K562 (cell line): ENCODE measurements around the gene INTS2. TPM values are rescaled to one million over a fixed set of nuclear protein-coding genes. Genes with fewer than 3 reads are reported as not detected.

ENCODE experiments used
- ARID2 ChIP-seq: fragments of 450-650 bp; IDR thresholded peaks from 2 replicates; pipeline ENCODE4 v1.6.1; 2017; ENCODE audit warnings: antibody characterized with exemption, mild to moderate bottlenecking
- BACH1 ChIP-seq: fragments of 200-800 bp; sonication (Bioruptor generic); IDR thresholded peaks from 2 replicates; pipeline ENCODE4 v1.6.1; 2016; ENCODE audit warnings: missing genetic modification characterization, missing compliant biosample characterization
- CEBPZ ChIP-seq: fragments of 150-350 bp; IDR thresholded peaks from 2 replicates; pipeline ENCODE4 v1.6.1; 2014; ENCODE audit warnings: low read depth, mild to moderate bottlenecking, low read length, borderline replicate concordance
- CHD4 ChIP-seq: fragments of 200-600 bp; sonication (generic); IDR thresholded peaks from 3 replicates; pipeline ENCODE4 v1.6.1; 2012; ENCODE audit warnings: low read depth, mild to moderate bottlenecking, mixed read lengths, low read length, inconsistent platforms; ENCODE audit not compliant: insufficient read depth, insufficient replicate concordance, poor library complexity, severe bottlenecking
- DMBX1 ChIP-seq: fragments of 250-450 bp; sonication (Bioruptor Pico); IDR thresholded peaks from 2 replicates; pipeline ENCODE4 v1.8.0; 2022; ENCODE audit warnings: inconsistent platforms, mild to moderate bottlenecking, moderate library complexity, borderline replicate concordance
- ELF1 ChIP-seq: fragments of 200-800 bp; sonication (Bioruptor generic); IDR thresholded peaks from 2 replicates; pipeline ENCODE4 v1.6.1; 2016; ENCODE audit warnings: missing genetic modification characterization, missing compliant biosample characterization
- HDGF ChIP-seq: fragments of 450-650 bp; IDR thresholded peaks from 2 replicates; pipeline ENCODE4 v1.6.1; 2016
- JUND ChIP-seq, 2 experiments: IDR thresholded peaks; 2 replicates in 1 of 2; 3 replicates in 1 of 2; pipeline ENCODE4 v1.6.1; 2011; ENCODE audit warnings: borderline replicate concordance in 2 of 2, low read depth in 2 of 2, low read length in 2 of 2, improper control_type of control experiment in 1 of 2, missing biosample characterization in 1 of 2, missing genetic modification characterization in 1 of 2, missing genetic modification reagents in 1 of 2
- MCM3 ChIP-seq: fragments of 450-650 bp; IDR thresholded peaks from 2 replicates; pipeline ENCODE4 v1.6.1; 2016
- NONO ChIP-seq, 2 experiments: fragments of 200-400 bp in 1 of 2; fragments of 450-650 bp in 1 of 2; formaldehyde crosslinking in 1 of 2; IDR thresholded peaks; 2 replicates each; pipeline ENCODE4 v1.6.1; 2017; ENCODE audit warnings: low read depth in 2 of 2, mild to moderate bottlenecking in 2 of 2, moderate library complexity in 2 of 2, low read length in 1 of 2
- PHB2 ChIP-seq: fragments of 450-650 bp; IDR thresholded peaks from 2 replicates; pipeline ENCODE4 v1.6.1; 2017; ENCODE audit warnings: low read depth
- RBM39 ChIP-seq: fragments of 200-400 bp; formaldehyde crosslinking; optimal IDR thresholded peaks from 2 replicates; pipeline ENCODE3; 2018; ENCODE audit warnings: low read depth, low read length
- REST ChIP-seq, 2 experiments: fragments of 450-650 bp; formaldehyde crosslinking in 1 of 2; IDR thresholded peaks; 2 replicates each; pipeline versions ENCODE4 v1.4.0 to v1.6.1; 2014 to 2020; ENCODE audit warnings: mild to moderate bottlenecking in 2 of 2, borderline replicate concordance in 1 of 2, low read depth in 1 of 2
- TCF7L2 ChIP-seq: fragments of 150-350 bp; IDR thresholded peaks from 2 replicates; pipeline ENCODE4 v1.6.1; 2016; ENCODE audit warnings: low read depth, mild to moderate bottlenecking, low read length, moderate library complexity
- TFAM ChIP-seq: fragments of 250-450 bp; sonication (Bioruptor Pico); conservative IDR thresholded peaks from 2 replicates; pipeline ENCODE4 v1.5.0; 2021; ENCODE audit warnings: mild to moderate bottlenecking, moderate library complexity
- polyA plus RNA-seq, 8 experiments: library from polyadenylated mRNA; depleted of rRNA in 4 of 8; stranded (reverse) in 5 of 8; unstranded in 3 of 8; fragments of >200 nt; fragmentation: Nextera tagmentation in 2 of 8; fragmentation: Illumina TruSeq in 1 of 8; extraction: Ambion mirVana in 2 of 8; extraction: Trizol in 1 of 8; gene quantifications; 2 replicates each; pipeline versions ENCODE4 v1.2.1 to v1.2.3, GENCODE V29; 2011 to 2014; ENCODE audit warnings: inconsistent platforms in 1 of 8, missing spikeins in 1 of 8
- total RNA-seq, 7 experiments: library from RNA; depleted of rRNA in 6 of 7; stranded (reverse); fragments of >200 nt in 6 of 7; fragmentation: Illumina TruSeq in 2 of 7; extraction: Trizol in 2 of 7; gene quantifications; 2 replicates each; pipeline versions ENCODE4 v1.2.1 to v1.2.3, GENCODE V29; 2011 to 2021; ENCODE audit warnings: low replicate concordance in 1 of 7

Gene INTS2
- total and polyA plus RNA-seq, 9 of the 15 experiments (the other 6 are each of a cell fraction or from before 2014, with no cell fraction given): 4.8 to 24.7 (median 12.8) TPM

GRCh38 chr17:61862975-61863800 is 64.6 kb downstream of the INTS2 start, which contains the start of gene BRIP1 (continued):
- TF ChIP-seq REST (IDR thresholded peaks at IDR 0.05; ENCODE audit: borderline replicate concordance) (no peak), REST (CRISPR knock-in tag; IDR thresholded peaks at IDR 0.05; ENCODE audit: low read depth) (no peak), CEBPZ (no peak), BACH1 (no peak), CHD4 (no peak), HDGF (no peak), ARID2 (no peak), NONO (IDR thresholded peaks at IDR 0.05; ENCODE audit: low read depth in 2 of 2, low read length in 1 of 2) (0 out of 4 replicates have a peak, but pooled peaks of 1 of the 2 experiments have one; percentile 33), JUND (IDR thresholded peaks at IDR 0.05; ENCODE audit: borderline replicate concordance, low read depth, low read length) (no peak), JUND (tag; IDR thresholded peaks at IDR 0.05; ENCODE audit: borderline replicate concordance, low read depth, low read length) (no peak), MCM3 (no peak), RBM39 (peak; percentile 57), TFAM (CRISPR knock-in tag) (no peak), DMBX1 (no peak), TCF7L2 (no peak), PHB2 (no peak), ELF1 (tag) (no peak)
